ENCODE results near the gene RAPGEF6.
"Not testable (repeated sequence)": the region's sequence is repeated elsewhere in the genome, so short reads cannot be mapped to it uniquely, and the experiment has no call there.

The RAPGEF6 gene

DNA sequence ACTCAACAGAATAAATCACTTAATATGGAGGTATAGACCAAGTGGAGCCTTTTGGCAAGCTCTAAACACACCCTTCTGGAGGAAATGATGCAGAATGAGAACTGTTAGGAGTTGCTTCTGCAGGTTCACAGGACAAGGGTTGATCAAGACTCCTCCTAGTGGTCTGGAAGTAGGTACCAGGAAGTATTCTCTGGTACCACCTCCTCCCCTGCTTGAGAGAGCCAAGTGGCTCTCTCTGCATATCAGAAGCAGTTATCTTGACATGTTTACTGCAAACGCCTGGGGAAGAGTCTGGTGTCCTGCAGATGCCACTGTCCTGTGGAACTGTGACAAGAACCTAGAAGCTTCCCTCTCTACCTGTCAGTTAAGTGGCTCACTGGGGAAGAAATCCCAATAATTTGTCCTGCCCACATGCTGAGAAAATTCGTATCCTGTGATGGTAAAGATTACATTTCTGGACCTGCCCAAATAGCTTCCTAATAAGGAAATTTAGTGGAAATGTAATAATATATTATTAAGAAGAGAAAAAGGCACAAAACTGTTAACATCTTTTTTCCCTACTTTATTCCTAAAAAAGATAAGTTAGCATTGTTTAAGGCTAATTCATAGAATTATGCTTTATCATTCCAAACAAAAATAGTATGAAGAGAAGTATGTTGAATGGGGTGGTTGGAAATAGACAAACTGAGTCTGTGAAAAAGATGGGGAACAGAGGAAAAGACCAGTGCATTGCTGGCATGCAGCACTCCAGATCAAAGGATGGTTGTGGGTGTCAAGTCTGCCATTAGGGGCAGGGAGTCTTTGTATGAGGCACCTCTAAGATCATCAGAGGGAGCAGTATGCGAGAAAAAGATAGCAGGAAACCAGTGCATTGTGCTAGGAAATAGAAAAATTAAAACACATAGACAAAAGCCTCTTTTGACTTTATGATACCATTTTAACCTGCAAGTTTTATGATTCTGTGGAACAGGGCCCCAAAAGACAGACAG lies 252.3 kb downstream of the RAPGEF6 start:
- FAIRE-seq, result no peak

GRCh38 chr5:131381777-131382176 lies 253.3 kb downstream of the RAPGEF6 start:
- no peak for FAIRE-seq

- FAIRE-seq, result no peak
Measured at GRCh38 chr5:131381021-131381420, 254.0 kb downstream of the RAPGEF6 start.

DNA sequence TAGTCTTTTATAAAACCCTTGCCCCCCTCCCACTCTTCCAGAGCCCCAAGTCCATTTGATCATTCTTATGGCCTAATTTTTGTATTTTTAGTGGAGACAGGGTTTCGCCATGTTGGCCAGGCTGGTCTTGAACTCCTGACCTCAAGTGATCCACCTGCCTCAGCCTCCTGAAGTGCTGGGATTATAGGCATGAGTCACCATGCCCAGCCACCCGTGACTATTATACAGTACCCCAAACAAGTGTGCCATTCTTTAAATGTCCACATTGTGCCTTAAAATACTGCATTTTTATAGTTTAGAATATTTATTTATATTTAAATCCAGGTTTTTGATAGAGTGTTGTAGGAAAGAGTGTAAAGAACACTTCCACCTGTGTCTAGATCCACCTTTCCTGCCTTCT lies 254.8 kb downstream of the RAPGEF6 start:
- FAIRE-seq, result not testable (repeated sequence)

DNA sequence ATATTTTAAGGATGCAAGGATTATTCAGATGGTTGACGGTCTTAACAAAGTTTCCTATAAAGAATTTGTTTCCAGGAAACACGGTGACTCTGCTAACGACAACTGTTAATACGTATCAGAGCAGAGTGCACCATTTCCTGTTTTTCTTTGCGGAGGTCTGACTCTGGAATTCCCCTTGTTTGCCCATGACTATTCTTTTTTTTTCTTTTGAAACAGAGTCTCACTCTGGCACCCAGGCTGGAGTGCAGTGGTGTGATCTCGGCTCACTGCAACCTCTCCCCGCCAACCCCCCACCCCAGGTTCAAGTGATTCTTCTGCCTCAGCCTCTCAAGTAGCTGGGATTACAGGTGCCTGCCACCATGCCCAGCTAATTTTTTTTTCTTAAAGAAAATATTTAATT lies 255.3 kb downstream of the RAPGEF6 start:
- FAIRE-seq, result no peak

DNA sequence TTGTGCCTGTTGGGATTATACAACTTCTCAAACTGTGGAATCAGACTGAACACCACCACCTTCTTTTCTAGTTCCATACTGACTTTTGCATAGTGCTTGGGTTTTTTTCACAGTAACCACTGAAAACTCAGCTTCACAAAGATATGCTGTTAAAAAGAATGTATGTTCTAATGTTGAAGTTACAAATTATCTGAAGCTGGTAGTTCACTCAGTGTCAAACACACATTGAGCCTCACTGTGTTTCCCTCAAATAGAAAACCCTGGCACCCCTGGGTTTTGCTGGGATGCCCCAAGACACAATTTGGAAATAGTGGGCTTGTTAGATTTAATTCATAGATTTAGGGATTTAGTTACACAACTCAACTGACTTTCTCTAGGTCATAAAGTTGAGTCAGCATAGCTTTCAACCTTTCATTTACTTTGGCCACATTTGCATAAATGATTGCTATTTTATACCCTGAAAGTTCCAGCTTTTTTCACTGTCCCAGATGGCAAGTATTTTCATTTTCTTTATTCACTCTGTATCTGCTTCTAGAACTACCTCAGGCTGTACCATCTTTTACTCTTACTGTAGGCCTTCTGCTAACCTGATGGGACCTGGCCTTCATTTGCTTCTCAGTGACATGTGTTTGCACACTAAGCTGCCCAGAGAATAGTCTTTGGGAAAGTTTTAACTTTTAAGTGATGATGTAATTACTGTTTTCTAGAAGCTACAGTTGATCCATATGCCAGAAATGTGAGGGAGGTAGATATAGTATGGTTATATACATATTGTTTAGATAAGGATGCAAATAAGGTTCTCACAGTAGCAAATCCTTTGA lies 256.1 kb downstream of the RAPGEF6 start:
- FAIRE-seq, result no peak

GRCh38 chr5:131377785-131378325 lies 257.2 kb downstream of the RAPGEF6 start:
- no peak for FAIRE-seq

GRCh38 chr5:131377346-131377745 lies 257.7 kb downstream of the RAPGEF6 start:
- FAIRE-seq, result no peak

DNA sequence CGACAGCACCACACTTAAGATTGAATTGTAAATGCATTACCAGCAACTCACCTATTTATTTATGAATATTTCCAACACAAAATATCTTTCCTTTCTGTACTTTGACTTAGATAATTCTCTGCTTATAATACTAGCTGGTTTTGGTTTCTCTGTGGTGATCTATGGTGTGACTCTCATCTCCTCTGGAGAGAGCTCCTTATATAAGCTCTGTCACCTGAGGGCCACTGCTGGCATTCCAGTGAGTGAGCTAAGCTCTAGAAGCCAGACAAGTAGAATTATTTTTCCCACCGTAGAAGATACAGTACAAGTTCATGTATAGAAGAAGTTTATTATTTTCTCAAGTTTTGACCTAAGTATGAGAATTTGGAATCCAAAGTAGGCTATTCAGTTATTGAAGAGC lies 259.7 kb downstream of the RAPGEF6 start:
- FAIRE-seq, result no peak
